Urinary bladder (tissue), 4 donors: ENCODE data around the gene UTF1. TPM values are rescaled to one million over a fixed set of nuclear protein-coding genes. Genes with fewer than 3 reads are reported as not detected.

ENCODE experiments used
- DNase-seq: peaks from one replicate; pipeline ENCODE4 v3.0.0-alpha.2; 2015; ENCODE audit errors: extremely low spot score
- H3K27ac ChIP-seq: one replicate; pipeline ENCODE4 v1.5.1; 2013; ENCODE audit warnings: low read depth, mild to moderate bottlenecking, moderate library complexity
- H3K36me3 ChIP-seq: one replicate; pipeline ENCODE4 v1.6.1; 2013; ENCODE audit warnings: mild to moderate bottlenecking, moderate library complexity; ENCODE audit not compliant: insufficient read depth
- H3K4me1 ChIP-seq: one replicate; pipeline ENCODE4 v1.6.1; 2013; ENCODE audit warnings: mild to moderate bottlenecking, moderate library complexity; ENCODE audit not compliant: insufficient read depth
- H3K4me3 ChIP-seq: one replicate; pipeline ENCODE4 v1.5.1; 2013; ENCODE audit warnings: low read depth, low read length
- WGBS: extraction: QIAGEN DNeasy Blood & Tissue Kit; methylation state at CpG from one replicate; pipeline ENCODE4 v1.1.7; 2013; 5-methylcytosine and 5-hydroxymethylcytosine counted together
- polyA plus RNA-seq: library from polyadenylated mRNA; stranded (reverse); fragments of 200-250 nt; gene quantifications from one replicate; pipeline ENCODE4 v1.2.3, GENCODE V29; 2013
- total RNA-seq: library from RNA; depleted of rRNA; stranded (reverse); fragments of >200 nt; gene quantifications from one replicate; pipeline ENCODE4 v1.2.3, GENCODE V29; 2014
- donor health status: healthy with polysubstance abuse.
- donor health status: healthy.

Gene UTF1
- total and polyA plus RNA-seq, 2 donors, result not detected

GRCh38 chr10:133235265-133235855 lies 5.3 kb downstream of the UTF1 start:
- 2% methylated on average over 48 of the region's 48 CpGs for WGBS
- no peak for DNase-seq

GRCh38 chr10:133235932-133236331 lies 5.9 kb downstream of the UTF1 start:
- no peaks in the 10 kb centered on the region for H3K4me1 ChIP-seq
- H3K36me3 ChIP-seq, result no peaks in the 10 kb centered on the region
- no peak overlapping the region for H3K27ac ChIP-seq
- 2% methylated on average over 18 of the region's 18 CpGs for WGBS
- no peak overlapping the region for H3K4me3 ChIP-seq
- no peak for DNase-seq

More at GRCh38 chr10:133235265-133235855, 5.3 kb downstream of the UTF1 start:
- Histone ChIP-seq H3K4me3 (no peak overlapping the region), H3K36me3 (no peaks in the 10 kb centered on the region), H3K4me1 (no peaks in the 10 kb centered on the region), H3K27ac (no peak overlapping the region)

- Histone ChIP-seq H3K4me3 (peak overlapping the region; percentile 24), H3K4me1 (no peaks in the 10 kb centered on the region), H3K27ac (no peak overlapping the region), H3K36me3 (no peaks in the 10 kb centered on the region)
- under 1% methylated on average over 103 of the region's 103 CpGs for WGBS
- no peak for DNase-seq
Observed at GRCh38 chr10:133236401-133237240, 6.6 kb downstream of the UTF1 start.

GRCh38 chr10:133237241-133237587 lies 7.2 kb downstream of the UTF1 start:
- H3K4me3 ChIP-seq, result no peak overlapping the region
- DNase-seq, result no peak
- 2% methylated on average over 32 of the region's 32 CpGs for WGBS

GRCh38 chr10:133237588-133238465 lies 7.8 kb downstream of the UTF1 start, which contains the start of gene VENTX:
VENTX (plus strand) TSS chr10:133237855; CDS start chr10:133237915, 60 bp downstream.
- H3K36me3 ChIP-seq, result no peaks in the 10 kb centered on the region
- WGBS, result 6% methylated on average over 60 of the region's 60 CpGs
- H3K4me1 ChIP-seq, result no peaks in the 10 kb centered on the region
- H3K27ac ChIP-seq, result no peak within 1 kb of the TSS
- H3K4me3 ChIP-seq, result peak within 1 kb of the TSS; percentile 24
- DNase-seq, result no peak

More at GRCh38 chr10:133237241-133237587, 7.2 kb downstream of the UTF1 start:
- Histone ChIP-seq H3K4me1 (no peaks in the 10 kb centered on the region), H3K36me3 (no peaks in the 10 kb centered on the region), H3K27ac (no peak overlapping the region)

- H3K36me3 ChIP-seq, result no peaks in the 10 kb centered on the region
- H3K4me3 ChIP-seq, result no peak overlapping the region
- no peaks in the 10 kb centered on the region for H3K4me1 ChIP-seq
- H3K27ac ChIP-seq, result no peak overlapping the region
- WGBS, result 21% methylated on average over 15 of the region's 15 CpGs
- no peak for DNase-seq
Observed at GRCh38 chr10:133238466-133238804, 8.4 kb downstream of the UTF1 start.

GRCh38 chr10:133239990-133240389 lies 10.0 kb downstream of the UTF1 start:
- H3K4me3 ChIP-seq, result no peak overlapping the region
- 80% methylated on average over 15 of the region's 15 CpGs for WGBS
- H3K36me3 ChIP-seq, result no peaks in the 10 kb centered on the region
- DNase-seq, result no peak
- H3K27ac ChIP-seq, result no peak overlapping the region
- H3K4me1 ChIP-seq, result no peaks in the 10 kb centered on the region

GRCh38 chr10:133241501-133242205 lies 11.6 kb downstream of the UTF1 start:
- Histone ChIP-seq H3K36me3 (no peaks in the 10 kb centered on the region), H3K4me1 (no peaks in the 10 kb centered on the region), H3K4me3 (no peak overlapping the region), H3K27ac (no peak overlapping the region)
- DNase-seq, result no peak
- WGBS, result 66% methylated on average over 25 of the region's 25 CpGs

GRCh38 chr10:133242611-133243356 lies 12.8 kb downstream of the UTF1 start:
- H3K4me3 ChIP-seq, result no peak overlapping the region
- DNase-seq, result no peak
- 71% methylated on average over 27 of the region's 27 CpGs for WGBS
- H3K36me3 ChIP-seq, result no peaks in the 10 kb centered on the region
- no peak overlapping the region for H3K27ac ChIP-seq
- H3K4me1 ChIP-seq, result no peaks in the 10 kb centered on the region

GRCh38 chr10:133243593-133243992 lies 13.6 kb downstream of the UTF1 start:
- H3K4me1 ChIP-seq, result no peaks in the 10 kb centered on the region
- DNase-seq, result no peak
- no peak overlapping the region for H3K27ac ChIP-seq
- H3K4me3 ChIP-seq, result no peak overlapping the region
- no peaks in the 10 kb centered on the region for H3K36me3 ChIP-seq
- WGBS, result 67% methylated on average over 14 of the region's 14 CpGs

GRCh38 chr10:133245439-133246235 lies 15.6 kb downstream of the UTF1 start:
- no peak for DNase-seq
- 52% methylated on average over 33 of the region's 33 CpGs for WGBS

GRCh38 chr10:133246236-133246626 lies 16.2 kb downstream of the UTF1 start:
- no peak for DNase-seq
- Histone ChIP-seq H3K27ac (no peak overlapping the region), H3K4me3 (no peak overlapping the region), H3K36me3 (no peaks in the 10 kb centered on the region), H3K4me1 (no peaks in the 10 kb centered on the region)
- WGBS, result 46% methylated on average over 12 of the region's 12 CpGs

More at GRCh38 chr10:133245439-133246235, 15.6 kb downstream of the UTF1 start:
- Histone ChIP-seq H3K4me3 (no peak overlapping the region), H3K27ac (no peak overlapping the region), H3K4me1 (no peaks in the 10 kb centered on the region), H3K36me3 (no peaks in the 10 kb centered on the region)
